Hepatocyte (in vitro differentiated cells): ENCODE data around the gene EOGT. TPM values are rescaled to one million over a fixed set of nuclear protein-coding genes. Genes with fewer than 3 reads are reported as not detected.

Experiments used
- DNase-seq: peaks from one replicate; pipeline ENCODE4 v3.0.0-alpha.2; 2016; ENCODE audit warnings: low spot score
- H2AFZ ChIP-seq: fragments of 200-600 bp; sonication (generic); 2 replicates; pipeline ENCODE4 v1.6.0; 2016; ENCODE audit warnings: antibody characterized with exemption, mild to moderate bottlenecking
- H3K27ac ChIP-seq: fragments of 200-600 bp; sonication (generic); 2 replicates; pipeline ENCODE4 v1.5.1; 2016; ENCODE audit warnings: mild to moderate bottlenecking
- H3K27me3 ChIP-seq: fragments of 200-600 bp; sonication (generic); 2 replicates; pipeline ENCODE4 v1.6.1; 2016
- H3K36me3 ChIP-seq: fragments of 200-600 bp; sonication (generic); replicated peaks from 2 replicates; pipeline ENCODE4 v1.5.1; 2016; ENCODE audit warnings: low read depth; ENCODE audit not compliant: insufficient read depth
- H3K4me1 ChIP-seq: fragments of 200-600 bp; sonication (generic); 2 replicates; pipeline ENCODE4 v1.5.1; 2016; ENCODE audit warnings: mild to moderate bottlenecking, moderate library complexity; ENCODE audit not compliant: insufficient read depth
- H3K4me2 ChIP-seq: fragments of 200-600 bp; sonication (generic); 2 replicates; pipeline ENCODE4 v1.6.0; 2016
- H3K4me3 ChIP-seq: fragments of 200-600 bp; sonication (generic); 2 replicates; pipeline ENCODE4 v1.5.1; 2016; ENCODE audit warnings: mild to moderate bottlenecking
- H3K79me2 ChIP-seq: fragments of 200-600 bp; sonication (generic); 2 replicates; pipeline ENCODE4 v1.6.0; 2017; ENCODE audit warnings: mild to moderate bottlenecking
- H3K9me2 ChIP-seq: fragments of 200-600 bp; sonication (generic); replicated peaks from 2 replicates; pipeline ENCODE4 v1.6.0; 2017; ENCODE audit warnings: mild to moderate bottlenecking; ENCODE audit not compliant: insufficient read depth
- H3K9me3 ChIP-seq: fragments of 200-600 bp; sonication (generic); 2 replicates; pipeline ENCODE4 v1.5.1; 2016; ENCODE audit warnings: low read depth, mild to moderate bottlenecking
- H4K20me1 ChIP-seq: fragments of 200-600 bp; sonication (generic); 2 replicates; pipeline ENCODE4 v1.6.0; 2016; ENCODE audit warnings: mild to moderate bottlenecking; ENCODE audit not compliant: insufficient read depth, poor library complexity, severe bottlenecking
- CTCF ChIP-seq: fragments of 200-600 bp; sonication (generic); IDR thresholded peaks from 2 replicates; pipeline ENCODE4 v1.5.1; 2016; ENCODE audit warnings: antibody characterized with exemption, mild to moderate bottlenecking; ENCODE audit not compliant: poor library complexity
- EZH2 ChIP-seq: fragments of 200-600 bp; sonication (generic); IDR thresholded peaks from 2 replicates; pipeline ENCODE4 v1.6.1; 2016; ENCODE audit warnings: antibody characterized with exemption, mild to moderate bottlenecking, borderline replicate concordance
- EZH2phosphoT487 ChIP-seq: fragments of 200-600 bp; sonication (generic); IDR thresholded peaks from one replicate; pipeline ENCODE4 v1.6.1; 2018; ENCODE audit warnings: antibody characterized with exemption, mild to moderate bottlenecking, low read depth, moderate library complexity; ENCODE audit not compliant: unreplicated experiment, severe bottlenecking
- WGBS: methylation state at CpG from one replicate; pipeline ENCODE4 v1.1.6; 2016; ENCODE audit warnings: low lambda C conversion rate; ENCODE audit errors: missing lambda C conversion rate; 5-methylcytosine and 5-hydroxymethylcytosine counted together
- polyA plus RNA-seq: library from polyadenylated mRNA; unstranded; fragments of >200 nt; fragmentation: Nextera tagmentation; extraction: Ambion mirVana; gene quantifications from 2 replicates; pipeline ENCODE4 v1.2.1, GENCODE V29; 2016
- total RNA-seq: library from RNA; depleted of rRNA; stranded (reverse); fragments of >200 nt; gene quantifications from 2 replicates; pipeline ENCODE4 v1.2.3, GENCODE V29; 2014

The EOGT gene
- total and polyA plus RNA-seq, 2 experiments from 2014 or later: 7.2 to 19.0 TPM

- TF ChIP-seq EZH2 (no peak), EZH2phosphoT487 (no peak), CTCF (no peak)
- DNase-seq: no peak
- Histone ChIP-seq H3K9me3 (no peaks in the 10 kb centered on the region), H3K36me3 (no peaks in the 10 kb centered on the region), H3K9me2 (no peaks in the 10 kb centered on the region), H4K20me1 (no peaks in the 10 kb centered on the region), H3K27ac (no peak overlapping the region), H3K4me2 (no peak overlapping the region), H3K27me3 (no peaks in the 10 kb centered on the region), H3K79me2 (no peaks in the 10 kb centered on the region), H2AFZ (no peak overlapping the region), H3K4me3 (no peak overlapping the region), H3K4me1 (peaks cover 3% of the 10 kb centered on the region)
- WGBS: 97% methylated on average over 9 of the region's 9 CpGs
Observed at GRCh38 chr3:69004138-69004537, 9.3 kb downstream of the EOGT start.

GRCh38 chr3:68999605-69000004 lies 13.9 kb downstream of the EOGT start:
- TF ChIP-seq CTCF: no peak
- TF ChIP-seq EZH2: no peak
- TF ChIP-seq EZH2phosphoT487: no peak
- no peaks in the 10 kb centered on the region for H4K20me1 ChIP-seq
- H3K4me2 ChIP-seq: no peak overlapping the region
- H3K27me3 ChIP-seq: no peaks in the 10 kb centered on the region
- no peaks in the 10 kb centered on the region for H3K4me1 ChIP-seq
- no peak for DNase-seq
- 75% methylated on average over 1 of the region's 1 CpG for WGBS
- no peak overlapping the region for H3K4me3 ChIP-seq
- H3K27ac ChIP-seq: no peak overlapping the region
- no peaks in the 10 kb centered on the region for H3K79me2 ChIP-seq
- H3K9me2 ChIP-seq: no peaks in the 10 kb centered on the region
- H3K9me3 ChIP-seq: no peaks in the 10 kb centered on the region
- H2AFZ ChIP-seq: no peak overlapping the region
- no peaks in the 10 kb centered on the region for H3K36me3 ChIP-seq

GRCh38 chr3:68999158-68999557 lies 14.3 kb downstream of the EOGT start:
- DNase-seq: no peak
- no peaks in the 10 kb centered on the region for H3K79me2 ChIP-seq
- H3K4me1 ChIP-seq: no peaks in the 10 kb centered on the region
- no peaks in the 10 kb centered on the region for H3K36me3 ChIP-seq
- no peaks in the 10 kb centered on the region for H3K9me2 ChIP-seq
- TF ChIP-seq EZH2phosphoT487: no peak
- no peak for TF ChIP-seq CTCF
- no peak for TF ChIP-seq EZH2
- H3K4me3 ChIP-seq: no peak overlapping the region
- H3K27me3 ChIP-seq: no peaks in the 10 kb centered on the region
- H3K9me3 ChIP-seq: no peaks in the 10 kb centered on the region
- no peak overlapping the region for H2AFZ ChIP-seq
- H4K20me1 ChIP-seq: no peaks in the 10 kb centered on the region
- no peak overlapping the region for H3K4me2 ChIP-seq
- H3K27ac ChIP-seq: no peak overlapping the region

GRCh38 chr3:68997887-68998286 lies 15.6 kb downstream of the EOGT start:
- TF ChIP-seq CTCF (no peak), EZH2 (no peak), EZH2phosphoT487 (no peak)
- Histone ChIP-seq H2AFZ (no peak overlapping the region), H3K4me3 (no peak overlapping the region), H3K27me3 (no peaks in the 10 kb centered on the region), H3K9me3 (no peaks in the 10 kb centered on the region), H3K27ac (no peak overlapping the region), H3K4me2 (no peak overlapping the region), H3K4me1 (no peaks in the 10 kb centered on the region), H3K79me2 (no peaks in the 10 kb centered on the region), H4K20me1 (no peaks in the 10 kb centered on the region), H3K36me3 (no peaks in the 10 kb centered on the region), H3K9me2 (no peaks in the 10 kb centered on the region)
- WGBS: 95% methylated on average over 6 of the region's 6 CpGs
- no peak for DNase-seq
